ENCODE results near the gene ARMC7.
A peak's percentile ranks its signal among the peaks of the same experiment; 100 is the strongest.
"Not testable (repeated sequence)": the region's sequence is repeated elsewhere in the genome, so short reads cannot be mapped to it uniquely, and the experiment has no call there.

ARMC7 gene

DNA sequence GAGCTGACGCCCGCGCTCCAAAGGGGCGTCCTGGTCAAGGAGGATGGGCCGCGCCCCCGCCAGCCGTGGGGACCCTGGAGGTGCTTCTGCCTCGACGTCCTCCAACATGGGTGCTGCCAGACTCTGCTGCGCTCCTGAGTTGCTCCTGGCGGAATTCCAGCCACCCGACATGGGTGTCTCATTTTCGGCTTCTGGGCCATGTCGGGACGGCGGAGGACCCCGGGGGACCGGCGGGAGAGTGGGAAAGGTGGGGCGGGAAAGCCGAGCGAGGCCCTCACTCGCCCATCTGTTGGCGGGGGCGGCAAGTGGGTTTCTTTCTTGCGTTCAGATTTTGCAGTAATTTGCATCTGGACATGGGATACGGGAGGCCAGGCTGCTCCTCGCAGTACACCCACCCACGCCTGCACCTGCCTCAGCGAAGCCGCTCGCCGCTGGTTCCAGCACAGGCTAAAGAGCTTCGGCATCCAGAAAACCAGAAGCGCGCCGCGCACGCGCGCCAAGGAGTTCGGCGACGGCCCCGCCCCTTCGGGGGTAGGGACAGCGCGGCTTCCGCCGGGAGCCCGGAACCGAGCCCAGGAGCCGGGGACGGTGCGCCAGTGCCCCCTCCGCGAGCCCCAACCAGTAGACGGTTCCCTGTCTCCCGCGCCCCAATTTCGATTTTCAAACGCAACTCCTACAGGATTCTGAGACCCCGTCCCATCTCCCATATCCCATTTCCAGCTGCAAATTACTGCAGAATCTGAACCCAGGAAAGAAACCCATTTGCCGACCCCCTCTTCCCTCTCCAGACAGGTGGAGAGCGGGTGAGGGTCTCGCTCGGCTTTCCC is at the start of gene ARMC7:
Gene ARMC7, plus strand, starts transcription at position 563 of the 827 bp plus-strand sequence. CDS start 320 bp downstream, outside the sequence.
- peak; percentile 79 for DNase-seq

GRCh38 chr17:75060434-75061054 is 49.2 kb upstream of the ARMC7 start:
- no peak for DNase-seq

- no peak for DNase-seq
Observed at GRCh38 chr17:75061055-75061438, 48.7 kb upstream of the ARMC7 start.

GRCh38 chr17:75061618-75062017 is 48.2 kb upstream of the ARMC7 start:
- DNase-seq: no peak

DNA sequence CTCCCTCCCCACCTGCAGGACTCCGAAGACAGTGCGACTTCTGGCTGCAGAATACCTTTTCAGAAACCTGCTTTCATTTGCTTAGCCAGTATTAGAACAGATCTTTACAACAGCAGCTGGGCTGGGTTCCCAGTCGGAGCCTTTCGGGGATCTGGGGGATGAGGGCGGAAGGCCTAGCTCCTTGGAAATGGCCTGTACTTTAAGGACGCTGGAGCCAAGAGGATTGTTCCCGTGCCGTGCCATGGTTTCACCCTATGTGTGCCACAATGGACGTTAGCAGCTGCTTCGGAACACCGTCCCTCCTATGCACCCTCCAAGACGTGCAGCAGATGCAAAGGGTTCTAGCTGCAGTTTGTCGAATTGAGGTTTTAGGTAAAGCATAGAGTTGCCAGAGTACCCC is 46.6 kb upstream of the ARMC7 start:
- no peak for DNase-seq

- DNase-seq: no peak
Observed at GRCh38 chr17:75063626-75064025, 46.1 kb upstream of the ARMC7 start.

DNA sequence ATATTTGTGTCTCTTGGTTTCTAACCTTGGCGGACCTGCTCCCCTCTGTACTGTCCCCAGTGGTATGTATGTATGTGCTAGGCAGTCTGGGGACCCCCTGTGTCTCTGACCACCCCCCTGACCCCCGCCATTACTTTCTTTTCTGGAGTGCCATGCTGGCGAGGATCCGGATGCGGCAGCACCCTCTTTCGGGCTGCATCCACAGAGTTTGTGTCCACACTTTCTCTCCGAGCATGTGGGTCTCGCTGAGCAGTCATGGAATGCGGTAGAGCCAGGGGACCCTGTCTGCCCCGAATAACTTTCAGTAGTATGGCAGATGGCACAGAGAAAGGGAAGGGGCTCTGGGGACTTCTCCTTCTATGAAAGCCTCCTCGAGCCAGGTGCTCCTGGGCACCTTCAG is 45.7 kb upstream of the ARMC7 start:
- no peak for DNase-seq

DNA sequence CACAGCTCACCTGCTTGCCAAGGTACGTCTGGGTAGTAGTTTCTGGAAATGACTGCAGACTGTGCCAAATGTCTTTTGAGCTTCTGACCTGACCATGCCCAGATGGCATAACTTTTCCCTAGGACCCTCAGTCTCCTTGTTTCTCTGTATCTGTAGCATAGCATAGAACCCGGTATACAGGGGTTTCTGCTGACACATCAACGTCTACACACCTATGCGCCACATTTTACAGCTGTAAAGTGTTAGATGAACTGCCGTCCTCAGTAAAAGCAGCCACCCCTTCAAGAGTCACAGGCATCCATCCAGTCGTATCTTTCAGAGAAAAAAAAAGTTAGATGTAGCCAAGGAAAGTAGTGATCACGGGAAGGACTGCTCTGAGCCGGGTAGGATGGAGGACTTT is 45.3 kb upstream of the ARMC7 start:
- no peak for DNase-seq

DNA sequence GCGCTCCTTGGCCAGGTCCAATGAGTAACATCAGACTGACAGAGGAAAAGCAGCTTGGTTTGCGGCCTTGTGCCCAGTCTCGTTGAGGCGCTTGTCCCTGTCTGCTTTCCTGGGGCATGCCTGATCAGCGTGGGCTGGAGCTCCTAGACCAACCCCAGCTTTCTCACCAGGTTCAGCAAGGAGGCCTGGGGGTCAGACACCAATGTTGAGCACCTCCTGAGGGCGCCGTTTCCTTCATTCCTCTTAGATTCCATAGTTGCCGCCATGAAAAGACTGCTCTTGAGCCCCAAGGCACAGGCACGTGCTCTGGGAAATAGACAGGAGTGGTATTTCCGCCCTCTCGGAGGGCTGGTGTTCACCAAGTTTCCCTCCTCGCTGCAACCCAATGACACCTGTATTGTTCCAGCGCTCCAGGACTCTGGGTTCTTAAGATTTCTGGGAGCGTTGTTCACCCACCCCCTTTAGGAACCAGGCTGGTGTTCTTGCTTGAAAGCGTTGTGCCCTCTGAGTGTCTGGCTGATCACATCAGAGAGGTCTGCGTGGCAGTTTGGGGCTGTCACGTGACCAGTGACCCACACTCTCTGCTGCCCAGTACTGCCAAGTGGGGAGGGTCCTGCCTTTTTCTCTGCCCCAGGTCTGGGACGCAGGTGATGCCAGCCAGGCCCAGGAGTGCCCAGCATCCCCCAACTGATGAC is 44.8 kb upstream of the ARMC7 start:
- no peak for DNase-seq

DNA sequence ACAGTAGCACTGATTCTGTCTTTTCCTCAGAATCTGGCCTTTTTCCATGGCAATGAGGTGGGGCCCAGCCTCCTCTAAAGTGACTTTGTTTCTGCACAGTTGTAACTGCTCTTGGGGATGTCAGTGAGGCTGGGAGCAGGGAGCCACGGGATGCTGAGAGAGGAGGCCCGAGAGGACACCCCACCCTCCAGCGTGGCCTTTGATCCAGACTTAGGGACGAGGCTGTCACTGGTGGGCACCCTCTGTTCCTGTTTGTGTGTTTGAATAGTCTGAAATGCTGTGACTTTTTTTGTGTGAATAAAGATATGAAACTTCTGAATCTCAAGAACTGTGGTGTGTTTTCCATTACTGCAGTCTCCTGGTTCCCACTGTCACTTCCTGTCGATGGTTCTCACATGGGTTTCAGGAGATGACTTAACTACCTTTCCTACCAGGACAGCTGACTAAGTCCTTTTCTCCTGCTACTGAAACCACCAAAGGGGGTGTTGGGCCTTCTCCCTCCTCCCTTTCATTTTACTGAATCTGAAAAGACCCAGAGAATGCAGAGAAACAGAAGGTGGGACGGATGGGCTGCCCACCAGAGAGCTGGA is 44.1 kb upstream of the ARMC7 start:
- DNase-seq: no peak

DNA sequence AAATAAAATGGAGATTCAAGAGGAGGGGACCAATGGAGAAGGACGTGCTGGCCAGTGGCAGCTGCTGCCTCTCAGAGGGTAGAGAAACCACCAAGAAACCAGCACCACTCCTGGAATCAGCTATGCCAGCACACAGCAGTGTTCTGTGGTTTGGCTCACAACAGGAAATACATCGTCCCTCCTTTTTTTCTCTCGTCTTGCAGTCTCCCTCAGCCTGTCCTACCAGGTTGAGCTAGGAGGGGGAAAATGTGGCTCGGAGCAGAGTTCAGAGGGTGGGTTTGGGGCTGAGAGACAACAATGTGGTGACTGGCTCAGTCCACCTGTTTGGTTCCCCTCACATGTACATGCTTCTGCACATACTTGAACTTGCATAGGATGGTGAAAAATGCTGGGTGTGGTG is 41.9 kb upstream of the ARMC7 start:
- DNase-seq: no peak

DNA sequence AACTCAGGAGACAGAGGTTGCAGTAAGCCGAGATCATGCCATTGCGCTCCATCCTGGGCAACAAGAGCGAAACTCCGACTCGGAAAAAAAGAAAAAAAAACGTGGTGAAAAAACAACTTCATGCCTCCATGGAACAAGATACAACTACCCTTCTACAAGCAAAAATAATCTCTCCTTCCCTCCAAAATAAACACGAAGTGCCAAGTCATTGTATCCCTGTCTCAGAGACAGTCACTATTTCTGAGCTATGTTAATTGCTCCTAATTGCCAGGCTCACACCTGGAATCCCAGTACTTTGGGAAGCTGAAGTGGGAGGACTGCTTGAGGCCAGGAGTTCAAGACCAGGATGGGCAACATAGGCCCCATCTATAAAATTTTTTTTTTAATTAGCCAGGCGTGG is 41.0 kb upstream of the ARMC7 start:
- no peak for DNase-seq

DNA sequence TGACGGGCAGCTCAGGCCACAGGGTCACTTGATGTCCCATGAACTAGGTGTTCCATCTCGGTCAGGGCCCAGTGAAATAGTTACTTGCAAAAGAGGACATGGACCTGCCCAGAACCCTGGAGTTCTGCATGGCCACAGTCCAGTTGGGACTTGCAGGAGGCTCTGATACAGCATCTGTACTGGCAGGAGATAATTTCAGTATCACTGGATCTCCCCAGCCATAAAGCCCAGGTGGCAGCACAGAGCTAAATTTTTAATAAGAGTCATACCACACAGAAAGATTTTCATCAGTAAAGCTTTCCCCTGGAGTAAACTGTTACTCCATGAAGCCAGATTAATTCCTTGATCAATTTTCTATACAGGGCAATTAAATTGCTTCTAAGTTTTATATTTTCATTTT is 40.0 kb upstream of the ARMC7 start:
- peak; percentile 8 for DNase-seq

DNA sequence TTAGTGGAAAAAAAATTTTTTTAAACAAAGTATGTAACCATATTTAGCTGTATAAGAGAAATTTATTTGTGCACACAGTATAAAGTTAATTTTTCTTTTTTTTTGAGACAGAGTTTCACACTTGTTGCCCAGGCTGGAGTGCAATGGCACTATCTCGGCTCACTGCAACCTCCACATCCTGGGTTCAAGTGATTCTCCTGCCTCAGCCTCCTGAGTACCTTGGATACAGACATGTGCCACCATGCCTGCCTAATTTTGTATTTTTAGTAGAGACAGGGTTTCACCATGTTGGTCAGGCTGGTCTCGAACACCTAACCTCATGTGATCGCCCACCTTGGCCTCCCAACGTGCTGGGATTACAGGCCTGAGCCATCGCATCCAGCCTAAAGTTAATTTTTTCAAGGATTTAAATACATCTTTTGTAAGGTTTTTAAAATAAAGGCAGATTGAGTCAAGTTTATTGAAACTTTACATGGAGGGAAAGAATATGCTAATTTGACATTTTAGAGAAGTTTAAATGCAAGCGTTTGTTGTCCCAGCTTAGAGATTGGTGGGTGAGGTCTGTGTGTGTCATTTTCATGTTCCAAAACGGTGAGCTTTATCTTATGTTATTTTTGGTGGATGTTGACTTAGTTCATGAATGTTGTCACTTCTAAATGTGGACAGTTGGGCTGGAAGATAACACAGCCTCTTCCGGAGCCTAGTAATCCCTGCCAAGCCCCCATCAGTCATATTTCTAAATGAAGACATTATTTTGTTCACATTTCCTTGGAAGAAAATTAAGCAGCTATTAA is 38.1 kb upstream of the ARMC7 start:
- not testable (repeated sequence) for DNase-seq

DNA sequence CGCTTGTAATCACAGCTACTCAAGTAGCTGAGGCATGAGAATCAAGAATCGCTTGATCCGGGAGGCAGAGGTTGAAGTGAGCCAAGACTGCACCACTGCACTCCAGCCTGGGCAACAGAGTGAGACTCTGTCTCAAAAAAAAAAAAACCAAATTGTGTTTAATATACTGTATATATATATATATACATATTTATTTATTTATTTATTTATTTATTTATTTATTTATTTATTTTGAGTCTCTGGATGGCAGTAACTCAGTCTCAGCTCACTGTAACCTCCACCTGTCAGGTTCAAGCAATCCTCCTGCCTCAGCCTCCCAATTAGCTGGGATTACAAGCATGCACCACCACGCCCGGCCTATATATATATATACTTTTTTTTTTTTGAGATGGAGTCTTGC is 36.9 kb upstream of the ARMC7 start:
- DNase-seq: not testable (repeated sequence)

- no peak for DNase-seq
Observed at GRCh38 chr17:75073618-75074047, 36.1 kb upstream of the ARMC7 start.

- no peak for DNase-seq
Observed at GRCh38 chr17:75074532-75074931, 35.2 kb upstream of the ARMC7 start.

DNA sequence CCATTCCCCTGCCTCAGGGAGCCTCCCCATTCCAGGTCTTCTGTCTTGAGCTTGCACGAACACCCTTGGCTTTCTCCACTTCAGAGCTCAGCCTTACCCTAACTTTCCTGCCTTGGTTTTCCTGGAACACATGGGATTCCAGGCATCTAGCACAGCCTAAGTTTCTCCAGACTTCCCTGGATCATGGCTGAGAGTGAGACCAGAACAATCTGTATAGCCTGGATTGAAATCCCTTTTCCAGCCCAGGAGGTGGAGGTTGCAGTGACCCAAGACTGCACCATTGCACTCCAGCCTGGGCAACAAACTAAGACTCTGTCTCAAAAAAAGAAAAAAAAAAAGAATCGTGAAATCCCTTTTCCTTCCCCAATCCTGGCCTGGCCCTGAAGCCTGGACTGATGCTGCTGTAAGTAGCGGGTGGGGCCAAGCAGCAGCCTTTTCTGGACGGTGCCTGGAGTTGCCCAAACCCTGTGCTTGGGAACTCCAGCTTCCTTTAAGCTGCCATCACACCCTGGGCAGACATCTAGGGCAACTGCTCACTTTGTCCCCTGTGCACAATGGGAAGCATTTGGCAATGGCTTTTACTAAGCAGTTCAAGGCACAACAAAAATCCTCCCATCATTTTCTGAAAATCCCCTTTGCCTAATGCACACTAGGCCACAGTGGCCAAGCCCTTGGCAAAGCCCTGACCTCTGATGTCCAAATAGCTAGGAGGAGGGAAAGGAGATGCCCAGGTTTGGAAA is 34.0 kb upstream of the ARMC7 start:
- no peak for DNase-seq

- no peak for DNase-seq
Observed at GRCh38 chr17:75077072-75077495, 32.7 kb upstream of the ARMC7 start.

- no peak for DNase-seq
Observed at GRCh38 chr17:75077496-75078283, 32.1 kb upstream of the ARMC7 start.

Measured in COR-L47 (cell line).